Type B pancreatic cell (in vitro differentiated cells): ENCODE results near the gene GGA2. TPM values are rescaled to one million over a fixed set of nuclear protein-coding genes. Genes with fewer than 3 reads are reported as not detected.
"Not testable (repeated sequence)": the region's sequence is repeated elsewhere in the genome, so short reads cannot be mapped to it uniquely, and the experiment has no call there.

Experiments
- DNase-seq: peaks from one replicate; pipeline ENCODE4 v3.0.0; 2021; ENCODE audit warnings: mixed read lengths; ENCODE audit not compliant: unreplicated experiment; ENCODE audit errors: extremely low spot score
- H3K27ac Mint-ChIP-seq: 2 replicates; pipeline ENCODE4 v1.8.0; 2021; ENCODE audit warnings: mild to moderate bottlenecking, mixed read lengths
- H3K27me3 Mint-ChIP-seq: 2 replicates; pipeline ENCODE4 v1.8.0; 2021; ENCODE audit warnings: mixed read lengths
- H3K36me3 Mint-ChIP-seq: 2 replicates; pipeline ENCODE4 v1.8.0; 2021; ENCODE audit warnings: mixed read lengths
- H3K4me1 Mint-ChIP-seq: one replicate; pipeline ENCODE4 v1.8.0; 2021; ENCODE audit warnings: mixed read lengths; ENCODE audit not compliant: unreplicated experiment
- H3K4me3 Mint-ChIP-seq: 2 replicates; pipeline ENCODE4 v1.8.0; 2021; ENCODE audit warnings: mild to moderate bottlenecking, mixed read lengths
- H3K9me3 Mint-ChIP-seq: 2 replicates; pipeline ENCODE4 v1.8.0; 2021; ENCODE audit warnings: mixed read lengths
- total RNA-seq: library from RNA; stranded (reverse); gene quantifications from 2 replicates; pipeline ENCODE4 v1.2.1, GENCODE V29; 2021; ENCODE audit warnings: low replicate concordance
- TF ChIP-seq, protein P1 (sequence below): fragments of 200-600 bp; sonication (generic); conservative IDR thresholded peaks from 2 replicates; pipeline ENCODE4 v1.5.0; 2021; ENCODE audit warnings: antibody characterized with exemption, mild to moderate bottlenecking

The GGA2 gene
- total RNA-seq, 1 donor from 2014 or later, result 105 TPM

DNA sequence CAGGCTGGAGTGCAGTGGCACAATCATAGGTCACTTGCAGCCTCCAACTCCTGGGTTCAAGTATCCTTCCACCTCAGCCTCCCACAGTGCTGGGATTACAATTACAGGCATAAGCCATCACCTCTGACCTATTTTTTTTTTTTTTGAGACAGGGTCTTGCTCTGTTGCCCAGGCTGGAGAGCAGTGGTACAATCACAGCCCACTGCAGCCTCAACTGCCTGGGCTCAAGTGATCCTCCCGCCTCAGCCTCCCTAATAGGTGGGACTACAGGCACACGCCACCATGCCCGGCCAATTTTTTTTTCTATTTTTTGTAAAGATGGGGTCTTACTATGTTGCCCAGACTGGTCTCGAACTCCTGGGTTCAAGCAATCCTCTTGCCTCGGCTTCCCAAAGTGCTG lies 5.6 kb upstream of the GGA2 start:
- no peak overlapping the region for H3K27ac Mint-ChIP-seq
- no peak overlapping the region for H3K4me3 Mint-ChIP-seq
- H3K36me3 Mint-ChIP-seq, result peaks cover 5% of the 10 kb centered on the region
- H3K4me1 Mint-ChIP-seq, result no peaks in the 10 kb centered on the region
- no peak for DNase-seq
- H3K9me3 Mint-ChIP-seq, result no peaks in the 10 kb centered on the region
- no peaks in the 10 kb centered on the region for H3K27me3 Mint-ChIP-seq
- TF ChIP-seq, protein P1, sequence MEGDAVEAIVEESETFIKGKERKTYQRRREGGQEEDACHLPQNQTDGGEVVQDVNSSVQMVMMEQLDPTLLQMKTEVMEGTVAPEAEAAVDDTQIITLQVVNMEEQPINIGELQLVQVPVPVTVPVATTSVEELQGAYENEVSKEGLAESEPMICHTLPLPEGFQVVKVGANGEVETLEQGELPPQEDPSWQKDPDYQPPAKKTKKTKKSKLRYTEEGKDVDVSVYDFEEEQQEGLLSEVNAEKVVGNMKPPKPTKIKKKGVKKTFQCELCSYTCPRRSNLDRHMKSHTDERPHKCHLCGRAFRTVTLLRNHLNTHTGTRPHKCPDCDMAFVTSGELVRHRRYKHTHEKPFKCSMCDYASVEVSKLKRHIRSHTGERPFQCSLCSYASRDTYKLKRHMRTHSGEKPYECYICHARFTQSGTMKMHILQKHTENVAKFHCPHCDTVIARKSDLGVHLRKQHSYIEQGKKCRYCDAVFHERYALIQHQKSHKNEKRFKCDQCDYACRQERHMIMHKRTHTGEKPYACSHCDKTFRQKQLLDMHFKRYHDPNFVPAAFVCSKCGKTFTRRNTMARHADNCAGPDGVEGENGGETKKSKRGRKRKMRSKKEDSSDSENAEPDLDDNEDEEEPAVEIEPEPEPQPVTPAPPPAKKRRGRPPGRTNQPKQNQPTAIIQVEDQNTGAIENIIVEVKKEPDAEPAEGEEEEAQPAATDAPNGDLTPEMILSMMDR, result no peak

DNA sequence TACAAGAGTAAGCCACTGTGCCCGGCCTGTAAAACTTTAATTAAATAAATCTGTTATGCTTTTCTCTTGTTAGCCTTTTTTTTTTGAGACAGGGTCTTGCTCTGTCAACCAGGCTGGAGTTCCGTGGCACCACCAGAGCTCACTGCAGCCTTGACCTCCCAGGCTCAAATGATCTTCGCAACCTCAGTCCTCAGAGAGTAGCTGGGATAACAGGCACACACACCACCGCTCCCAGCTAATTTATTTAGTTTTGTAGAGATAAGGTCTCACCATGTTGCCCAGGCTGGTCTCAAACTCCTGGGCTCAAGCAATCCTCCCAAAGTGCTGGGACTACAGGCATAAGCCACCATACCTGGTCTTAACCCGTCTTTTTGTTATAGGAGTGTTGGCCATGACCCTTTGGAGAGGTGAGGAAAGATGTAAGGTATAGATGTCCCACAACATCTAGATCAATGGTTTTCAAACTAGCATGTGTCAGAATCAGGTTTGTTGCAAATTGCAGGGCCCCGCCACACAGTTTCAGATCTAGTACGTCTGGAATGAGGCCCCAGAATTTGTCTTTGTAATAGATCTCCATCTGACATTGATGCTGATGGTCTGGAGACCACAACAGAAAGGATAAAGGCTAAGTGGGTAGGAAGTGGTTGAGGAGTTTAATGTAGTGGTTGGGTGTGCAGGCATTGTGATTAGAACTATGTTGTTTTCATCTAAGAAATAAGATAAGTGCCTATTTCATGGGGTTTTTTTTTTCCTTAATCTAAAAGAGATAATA lies 4.3 kb upstream of the GGA2 start:
- no peak overlapping the region for H3K4me3 Mint-ChIP-seq
- no peaks in the 10 kb centered on the region for H3K27me3 Mint-ChIP-seq
- H3K4me1 Mint-ChIP-seq, result no peaks in the 10 kb centered on the region
- H3K36me3 Mint-ChIP-seq, result peaks cover 4% of the 10 kb centered on the region
- DNase-seq, result no peak
- TF ChIP-seq, protein P1, result no peak
- no peak overlapping the region for H3K27ac Mint-ChIP-seq
- no peaks in the 10 kb centered on the region for H3K9me3 Mint-ChIP-seq

DNA sequence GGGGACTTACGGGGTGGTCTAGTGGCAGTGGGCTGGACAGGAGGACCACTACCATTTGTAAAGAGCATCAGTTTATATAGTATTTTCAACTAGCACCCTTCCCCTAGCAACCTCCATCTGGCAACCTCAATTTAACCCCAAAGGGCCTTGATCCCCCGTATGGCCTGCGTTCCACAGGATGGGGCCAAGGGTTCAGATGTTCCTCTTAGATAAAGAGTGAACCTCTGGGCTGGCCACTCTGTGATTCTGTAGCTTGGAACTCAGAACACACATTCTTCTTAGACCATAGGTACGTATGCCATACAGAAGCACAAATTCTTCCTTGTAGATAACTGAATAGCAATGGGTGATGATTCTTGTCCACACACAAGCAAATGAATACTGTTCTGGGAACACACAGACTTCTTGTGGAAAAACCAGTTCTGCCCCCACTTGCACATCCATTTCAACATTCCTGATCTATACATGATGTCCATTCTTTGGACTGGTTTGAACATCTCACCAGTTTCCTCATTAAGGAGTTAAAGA lies 1.9 kb upstream of the GGA2 start:
- Mint-ChIP-seq H3K27me3 (no peaks in the 10 kb centered on the region), H3K4me1 (peaks cover 15% of the 10 kb centered on the region), H3K4me3 (peak overlapping the region; percentile 65), H3K27ac (no peak overlapping the region), H3K36me3 (peaks cover 10% of the 10 kb centered on the region), H3K9me3 (peaks cover 4% of the 10 kb centered on the region)
- TF ChIP-seq, protein P1, result no peak
- no peak for DNase-seq

DNA sequence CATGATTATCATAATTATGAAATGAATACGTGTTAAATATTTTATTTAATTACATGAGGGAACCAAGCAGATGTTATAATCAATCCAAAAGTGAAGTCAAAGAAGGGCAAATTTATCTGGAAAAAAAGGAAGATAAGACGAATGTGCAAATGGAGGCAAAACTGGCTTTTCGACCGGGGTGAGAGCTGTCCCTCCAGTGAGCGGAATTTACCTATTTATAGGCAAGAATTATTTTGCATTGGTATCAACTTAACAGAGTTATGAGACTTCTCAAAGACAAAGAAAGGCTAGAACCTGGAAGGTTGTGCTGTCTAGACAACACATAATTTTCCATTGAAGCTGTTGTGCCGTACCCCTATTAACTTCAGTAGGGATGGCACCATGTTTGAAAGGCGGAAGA lies 1.4 kb upstream of the GGA2 start:
- DNase-seq, result no peak
- Mint-ChIP-seq H3K27me3 (no peaks in the 10 kb centered on the region), H3K9me3 (peaks cover 4% of the 10 kb centered on the region), H3K4me1 (peaks cover 19% of the 10 kb centered on the region), H3K27ac (no peak overlapping the region), H3K4me3 (peak overlapping the region; percentile 73), H3K36me3 (peaks cover 13% of the 10 kb centered on the region)
- TF ChIP-seq, protein P1, result no peak

DNA sequence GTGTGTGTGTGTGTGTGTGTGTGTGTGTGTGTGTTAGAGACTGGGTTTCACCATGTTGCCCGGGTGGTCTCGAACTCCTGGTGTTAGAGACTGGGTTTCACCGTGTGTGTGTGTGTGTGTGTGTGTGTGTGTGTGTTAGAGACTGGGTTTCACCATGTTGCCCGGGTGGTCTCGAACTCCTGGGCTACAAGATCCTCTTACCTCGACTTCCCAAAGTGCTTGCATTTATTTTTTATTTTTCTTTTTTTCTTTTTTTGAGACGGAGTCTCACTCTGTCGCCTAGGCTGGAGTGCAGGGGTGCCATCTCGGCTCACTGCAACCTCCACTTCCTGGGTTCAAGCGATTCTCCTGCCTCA lies 599 bp upstream of the GGA2 start:
- not testable (repeated sequence) for H3K27me3 Mint-ChIP-seq, H3K9me3 Mint-ChIP-seq, DNase-seq
- H3K4me1 Mint-ChIP-seq, result peaks cover 26% of the 10 kb centered on the region
- peak overlapping the region; percentile 75 for H3K27ac Mint-ChIP-seq
- H3K4me3 Mint-ChIP-seq, result peak overlapping the region; percentile 87
- peaks cover 13% of the 10 kb centered on the region for H3K36me3 Mint-ChIP-seq

DNA sequence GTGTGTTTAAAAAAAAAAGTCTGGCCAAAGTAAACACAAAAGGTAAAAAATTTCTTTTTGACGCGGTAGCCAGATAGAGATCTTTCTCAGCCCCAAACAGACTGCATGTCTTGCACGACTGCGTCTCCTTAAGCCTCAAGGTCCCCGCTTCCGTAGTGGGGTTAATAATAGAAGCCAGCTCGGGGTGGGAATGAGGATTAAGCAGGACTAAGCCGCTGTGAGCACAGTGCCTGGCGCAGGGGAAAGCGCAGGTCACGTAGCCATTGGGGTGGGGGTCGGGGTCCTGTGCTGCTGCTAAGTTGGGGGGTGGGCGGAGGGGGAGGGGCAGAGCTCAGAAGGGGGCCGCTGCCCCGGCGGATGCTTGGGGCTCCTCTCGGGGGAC lies 521 bp downstream of the GGA2 start:
- Mint-ChIP-seq H3K27me3 (no peaks in the 10 kb centered on the region), H3K9me3 (peaks cover 4% of the 10 kb centered on the region), H3K36me3 (peaks cover 13% of the 10 kb centered on the region), H3K4me1 (peaks cover 31% of the 10 kb centered on the region), H3K4me3 (peak overlapping the region; percentile 89), H3K27ac (peak overlapping the region; percentile 71)
- TF ChIP-seq, protein P1, result no peak
- DNase-seq, result no peak
